ENCODE measurements around the gene TSPAN9. TPM values are rescaled to one million over a fixed set of nuclear protein-coding genes. Genes with fewer than 3 reads are reported as not detected.

TSPAN9 gene
- polyA plus RNA-seq, 1 donor, result 24.9 TPM

DNA sequence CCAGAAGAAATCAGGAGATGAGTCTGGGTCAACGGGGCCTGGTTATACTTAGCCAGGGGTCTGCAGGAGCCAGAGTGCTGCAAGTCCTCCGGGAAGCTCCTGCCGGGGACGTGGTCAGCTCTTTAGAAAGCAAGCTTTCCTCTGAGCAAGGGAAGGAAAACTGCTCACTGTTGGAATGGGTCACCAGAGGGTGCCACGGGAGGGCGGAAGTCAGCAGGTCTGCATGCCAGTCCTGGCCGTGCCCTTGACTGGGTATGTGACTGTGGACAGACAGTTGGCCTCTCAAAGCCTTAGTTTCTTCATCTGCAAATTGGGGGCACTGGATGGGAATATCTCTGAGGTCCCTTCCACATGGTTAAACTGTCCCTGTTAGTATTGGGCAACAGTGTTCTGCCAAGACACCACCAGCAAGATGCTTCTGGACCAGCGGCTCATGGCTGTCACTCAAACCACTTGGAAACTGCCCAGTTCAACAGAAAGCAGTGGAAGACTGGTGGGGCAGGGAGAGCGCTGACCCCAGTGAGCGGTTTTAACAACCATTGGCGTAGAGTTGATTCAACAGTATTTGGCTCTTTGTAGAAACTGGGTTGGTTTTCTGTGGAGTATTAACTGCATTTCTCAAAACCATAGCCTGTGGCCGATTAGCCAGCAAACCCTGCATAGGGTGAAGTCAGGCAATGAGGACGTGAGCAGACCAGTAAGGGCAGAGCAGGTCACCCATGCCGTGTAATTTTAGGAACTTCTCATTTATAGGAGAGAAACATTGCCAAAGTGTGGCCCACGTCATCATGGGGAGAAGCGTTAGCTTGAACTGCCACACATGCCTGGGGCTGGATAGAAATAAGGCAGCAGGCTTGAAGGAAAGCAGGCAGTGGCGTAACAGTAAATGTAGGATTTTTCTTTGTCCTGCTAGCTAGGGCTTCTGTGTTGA is 249.9 kb downstream of the TSPAN9 start:
- Histone ChIP-seq H3K27me3 (ENCODE audit: control insufficient read depth, insufficient read depth, low read length) (no peaks in the 10 kb centered on the region), H3K27ac (ENCODE audit: low read length) (no peak overlapping the region), H3K4me1 (ENCODE audit: control insufficient read depth, insufficient read depth, low read length) (no peaks in the 10 kb centered on the region), H3K36me3 (ENCODE audit: control insufficient read depth, insufficient read depth, low read length) (no peaks in the 10 kb centered on the region), H3K9me3 (ENCODE audit: control insufficient read depth, low read depth, low read length) (no peaks in the 10 kb centered on the region), H3K4me3 (ENCODE audit: low read length) (no peak overlapping the region)
- DNase-seq, result no peak
- WGBS (ENCODE audit: insufficient coverage, low lambda C conversion rate), result 100% methylated on average over 1 of the region's 17 CpGs

DNA sequence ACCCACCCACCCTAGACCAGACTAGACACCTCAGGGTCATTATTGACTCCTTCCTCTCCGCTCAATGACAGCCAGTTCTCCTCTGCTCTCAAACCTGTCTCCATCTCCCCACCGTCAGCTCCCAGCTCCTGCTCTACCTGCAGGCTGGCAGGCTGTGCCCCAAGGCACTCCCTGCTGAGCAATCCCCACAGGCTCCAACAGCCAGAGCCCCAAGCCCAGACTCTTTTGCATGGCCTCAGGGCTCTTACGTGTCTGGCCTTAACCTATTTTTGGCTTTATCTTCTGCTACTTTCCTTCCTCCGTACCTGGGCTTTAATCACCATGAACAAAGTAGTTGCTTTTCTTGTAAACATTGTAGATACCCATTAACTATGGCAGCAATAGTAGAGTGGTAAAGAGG is 250.9 kb downstream of the TSPAN9 start:
- Histone ChIP-seq H3K4me1 (ENCODE audit: control insufficient read depth, insufficient read depth, low read length) (no peaks in the 10 kb centered on the region), H3K4me3 (ENCODE audit: low read length) (no peak overlapping the region), H3K9me3 (ENCODE audit: control insufficient read depth, low read depth, low read length) (no peaks in the 10 kb centered on the region), H3K36me3 (ENCODE audit: control insufficient read depth, insufficient read depth, low read length) (no peaks in the 10 kb centered on the region), H3K27me3 (ENCODE audit: control insufficient read depth, insufficient read depth, low read length) (no peaks in the 10 kb centered on the region), H3K27ac (ENCODE audit: low read length) (no peak overlapping the region)
- WGBS (ENCODE audit: insufficient coverage, low lambda C conversion rate), result no CpG with 5 or more reads among the region's 4 CpGs
- no peak for DNase-seq

DNA sequence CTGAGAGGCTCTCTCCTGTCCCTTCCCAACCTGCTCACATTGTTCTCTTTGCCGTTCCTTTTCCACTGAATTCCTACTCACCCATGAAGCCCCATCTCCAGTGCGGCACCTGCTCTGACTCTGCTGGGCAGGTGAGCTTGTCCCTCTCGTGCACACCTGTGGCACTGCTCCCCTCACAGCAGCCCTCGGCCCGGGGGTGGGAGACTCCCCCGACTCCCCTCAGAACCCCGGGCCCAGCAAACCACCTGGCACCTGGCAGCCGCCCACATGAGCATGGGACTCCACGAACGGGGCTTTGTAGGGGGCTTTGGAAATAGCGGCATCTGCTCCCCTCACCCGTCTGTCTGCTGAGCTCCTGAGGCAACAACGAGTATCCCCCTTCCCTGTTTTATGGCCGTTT is 251.4 kb downstream of the TSPAN9 start:
- H3K36me3 ChIP-seq (ENCODE audit: control insufficient read depth, insufficient read depth, low read length), result no peaks in the 10 kb centered on the region
- H3K27me3 ChIP-seq (ENCODE audit: control insufficient read depth, insufficient read depth, low read length), result no peaks in the 10 kb centered on the region
- no peaks in the 10 kb centered on the region for H3K9me3 ChIP-seq (ENCODE audit: control insufficient read depth, low read depth, low read length)
- DNase-seq, result no peak
- H3K27ac ChIP-seq (ENCODE audit: low read length), result no peak overlapping the region
- H3K4me3 ChIP-seq (ENCODE audit: low read length), result no peak overlapping the region
- no peaks in the 10 kb centered on the region for H3K4me1 ChIP-seq (ENCODE audit: control insufficient read depth, insufficient read depth, low read length)
- WGBS (ENCODE audit: insufficient coverage, low lambda C conversion rate), result no CpG with 5 or more reads among the region's 14 CpGs

DNA sequence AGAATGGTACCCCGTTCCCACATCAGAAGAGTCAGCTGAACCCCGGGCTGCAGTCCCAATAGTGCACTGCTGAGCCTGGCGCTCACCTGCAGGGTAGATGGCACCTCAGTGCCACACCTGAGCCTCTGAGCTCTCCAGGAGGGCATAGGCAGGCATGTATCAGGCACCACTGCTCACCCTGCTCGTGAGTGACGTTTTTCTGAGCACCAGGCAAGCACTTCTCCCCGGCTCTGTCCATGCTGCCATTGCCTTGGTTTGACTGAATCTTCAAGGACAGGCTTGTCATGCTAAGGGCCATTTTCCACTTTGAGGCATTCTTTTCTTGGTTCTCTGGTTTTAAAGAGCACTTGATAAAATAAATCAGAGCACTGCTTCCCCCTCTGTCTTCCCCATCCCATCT is 252.2 kb downstream of the TSPAN9 start:
- H3K4me1 ChIP-seq (ENCODE audit: control insufficient read depth, insufficient read depth, low read length), result no peaks in the 10 kb centered on the region
- no CpG with 5 or more reads among the region's 6 CpGs for WGBS (ENCODE audit: insufficient coverage, low lambda C conversion rate)

DNA sequence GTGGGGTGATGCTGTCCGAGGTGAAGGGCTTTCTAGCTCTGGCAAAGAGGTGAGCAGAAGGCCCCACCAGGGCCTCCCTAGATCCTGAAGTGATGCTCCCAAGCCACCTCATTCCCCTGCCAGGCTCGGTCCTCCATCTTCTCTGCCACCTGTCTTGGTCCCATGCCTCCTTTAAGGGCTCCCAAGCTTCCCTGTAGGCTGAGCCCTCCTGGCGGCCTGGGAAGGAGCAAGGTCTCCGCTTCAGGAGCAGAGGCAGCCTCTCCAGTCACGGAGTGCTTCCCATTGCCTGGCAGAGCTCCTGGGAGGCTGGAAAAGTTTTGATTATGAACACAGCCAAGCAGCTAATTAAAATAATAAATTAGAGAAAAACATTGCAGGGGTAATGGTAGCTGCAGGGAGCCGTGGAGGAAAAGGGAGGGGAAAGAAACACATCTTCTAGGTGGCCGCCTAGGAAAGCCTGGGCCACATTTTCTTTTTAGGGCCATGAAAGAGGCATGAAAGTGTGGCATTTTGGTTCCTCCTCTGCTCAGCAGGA is 253.9 kb downstream of the TSPAN9 start:
- H3K9me3 ChIP-seq (ENCODE audit: control insufficient read depth, low read depth, low read length), result no peaks in the 10 kb centered on the region
- DNase-seq, result no peak
- no peaks in the 10 kb centered on the region for H3K27me3 ChIP-seq (ENCODE audit: control insufficient read depth, insufficient read depth, low read length)
- H3K36me3 ChIP-seq (ENCODE audit: control insufficient read depth, insufficient read depth, low read length), result no peaks in the 10 kb centered on the region
- no peaks in the 10 kb centered on the region for H3K4me1 ChIP-seq (ENCODE audit: control insufficient read depth, insufficient read depth, low read length)
- H3K27ac ChIP-seq (ENCODE audit: low read length), result no peak overlapping the region
- H3K4me3 ChIP-seq (ENCODE audit: low read length), result no peak overlapping the region
- WGBS (ENCODE audit: insufficient coverage, low lambda C conversion rate), result no CpG with 5 or more reads among the region's 7 CpGs

More for the DNA sequence above, 252.2 kb downstream of the TSPAN9 start:
- H3K4me3 ChIP-seq (ENCODE audit: low read length), result no peak overlapping the region
- H3K27me3 ChIP-seq (ENCODE audit: control insufficient read depth, insufficient read depth, low read length), result no peaks in the 10 kb centered on the region
- DNase-seq, result no peak
- H3K27ac ChIP-seq (ENCODE audit: low read length), result no peak overlapping the region
- H3K9me3 ChIP-seq (ENCODE audit: control insufficient read depth, low read depth, low read length), result no peaks in the 10 kb centered on the region
- H3K36me3 ChIP-seq (ENCODE audit: control insufficient read depth, insufficient read depth, low read length), result no peaks in the 10 kb centered on the region

DNA sequence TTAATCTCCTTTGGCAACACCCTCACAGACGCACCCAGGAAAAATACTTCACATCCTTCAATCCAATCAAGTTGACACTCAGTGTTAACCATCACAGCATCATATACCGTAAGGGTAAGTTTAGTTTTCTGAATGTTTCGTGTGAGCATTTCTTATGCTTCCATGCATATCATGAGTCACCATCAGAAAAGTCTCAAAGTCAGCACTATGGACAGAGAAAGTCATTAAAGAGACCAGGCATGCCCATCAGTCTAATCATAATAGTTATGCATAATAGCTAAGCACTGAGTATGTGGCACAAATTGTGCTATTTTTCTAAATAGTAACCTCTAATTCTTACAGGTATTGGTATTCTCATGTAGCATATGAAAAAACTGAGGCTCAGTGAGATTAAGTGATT is 255.0 kb downstream of the TSPAN9 start:
- Histone ChIP-seq H3K9me3 (ENCODE audit: control insufficient read depth, low read depth, low read length) (no peaks in the 10 kb centered on the region), H3K36me3 (ENCODE audit: control insufficient read depth, insufficient read depth, low read length) (no peaks in the 10 kb centered on the region), H3K4me1 (ENCODE audit: control insufficient read depth, insufficient read depth, low read length) (no peaks in the 10 kb centered on the region), H3K27ac (ENCODE audit: low read length) (no peak overlapping the region), H3K27me3 (ENCODE audit: control insufficient read depth, insufficient read depth, low read length) (no peaks in the 10 kb centered on the region), H3K4me3 (ENCODE audit: low read length) (no peak overlapping the region)
- no CpG with 5 or more reads among the region's 3 CpGs for WGBS (ENCODE audit: insufficient coverage, low lambda C conversion rate)
- DNase-seq, result no peak

DNA sequence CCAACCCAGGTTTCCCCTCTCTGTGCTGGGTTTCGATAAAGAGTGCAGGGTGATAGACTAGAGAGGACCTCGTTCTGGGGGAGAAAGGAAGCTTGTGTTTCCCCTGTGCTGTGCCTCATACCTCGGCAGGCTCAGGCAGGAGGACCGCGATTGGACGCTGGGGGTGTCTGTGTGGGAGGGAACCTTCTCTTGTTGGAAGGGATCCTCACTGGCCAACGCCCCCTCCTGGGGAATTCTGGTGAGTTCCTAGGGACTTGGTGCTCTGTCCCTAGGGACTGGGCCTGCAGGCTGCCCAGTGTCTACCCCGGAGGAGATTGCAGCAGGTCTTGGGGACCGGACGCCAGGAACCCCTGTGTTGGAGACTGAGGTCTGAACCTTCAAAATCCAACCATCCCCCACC is 256.4 kb downstream of the TSPAN9 start:
- Histone ChIP-seq H3K36me3 (ENCODE audit: control insufficient read depth, insufficient read depth, low read length) (no peaks in the 10 kb centered on the region), H3K9me3 (ENCODE audit: control insufficient read depth, low read depth, low read length) (no peaks in the 10 kb centered on the region), H3K27ac (ENCODE audit: low read length) (no peak overlapping the region), H3K4me1 (ENCODE audit: control insufficient read depth, insufficient read depth, low read length) (no peaks in the 10 kb centered on the region), H3K27me3 (ENCODE audit: control insufficient read depth, insufficient read depth, low read length) (no peaks in the 10 kb centered on the region), H3K4me3 (ENCODE audit: low read length) (no peak overlapping the region)
- WGBS (ENCODE audit: insufficient coverage, low lambda C conversion rate), result no CpG with 5 or more reads among the region's 10 CpGs
- no peak for DNase-seq

DNA sequence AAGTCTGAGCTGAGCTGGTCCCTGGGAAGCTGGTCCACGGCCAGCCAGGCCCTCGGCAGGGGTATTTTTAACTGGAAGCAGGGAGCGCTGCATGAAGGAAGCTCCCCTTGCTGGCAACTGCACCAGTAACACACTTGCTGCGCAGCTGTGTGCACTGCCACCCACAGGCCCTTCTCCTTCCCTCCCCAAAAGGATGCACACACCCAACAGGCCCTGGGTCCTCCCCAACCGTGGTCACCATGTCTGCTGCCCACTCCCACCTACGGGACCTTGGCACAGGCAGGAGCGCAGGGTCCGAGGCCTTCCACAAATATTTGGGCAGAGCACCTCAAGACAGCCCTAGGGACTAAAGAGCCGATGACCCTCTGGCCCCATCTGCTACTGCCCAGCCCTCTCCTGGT is 256.8 kb downstream of the TSPAN9 start:
- H3K9me3 ChIP-seq (ENCODE audit: control insufficient read depth, low read depth, low read length), result no peaks in the 10 kb centered on the region
- no peak overlapping the region for H3K27ac ChIP-seq (ENCODE audit: low read length)
- WGBS (ENCODE audit: insufficient coverage, low lambda C conversion rate), result no CpG with 5 or more reads among the region's 9 CpGs
- no peaks in the 10 kb centered on the region for H3K4me1 ChIP-seq (ENCODE audit: control insufficient read depth, insufficient read depth, low read length)
- H3K27me3 ChIP-seq (ENCODE audit: control insufficient read depth, insufficient read depth, low read length), result no peaks in the 10 kb centered on the region
- DNase-seq, result no peak
- no peak overlapping the region for H3K4me3 ChIP-seq (ENCODE audit: low read length)
- no peaks in the 10 kb centered on the region for H3K36me3 ChIP-seq (ENCODE audit: control insufficient read depth, insufficient read depth, low read length)

DNA sequence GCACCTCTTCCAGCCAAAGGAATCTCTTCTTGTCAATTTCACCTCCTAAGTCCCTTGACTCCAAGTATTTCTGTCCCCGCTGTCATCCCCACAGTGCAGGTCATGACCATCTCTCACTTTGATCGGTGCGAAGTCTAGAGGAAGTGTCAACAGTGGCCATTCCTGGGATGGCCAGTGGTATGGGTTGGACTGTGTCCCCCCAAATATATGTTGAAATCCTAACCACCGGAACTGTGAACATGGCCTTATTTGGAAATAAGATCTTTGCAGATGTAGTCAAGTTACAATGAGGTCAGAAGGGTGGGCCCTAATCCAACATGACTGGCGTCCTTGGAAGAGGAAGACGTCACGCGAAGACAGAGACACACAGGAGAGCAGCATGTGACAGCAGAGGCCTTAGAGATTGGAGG is 257.9 kb downstream of the TSPAN9 start:
- WGBS (ENCODE audit: insufficient coverage, low lambda C conversion rate), result no CpG with 5 or more reads among the region's 8 CpGs
- H3K36me3 ChIP-seq (ENCODE audit: control insufficient read depth, insufficient read depth, low read length), result no peaks in the 10 kb centered on the region
- H3K27me3 ChIP-seq (ENCODE audit: control insufficient read depth, insufficient read depth, low read length), result no peaks in the 10 kb centered on the region
- no peak overlapping the region for H3K4me3 ChIP-seq (ENCODE audit: low read length)
- no peaks in the 10 kb centered on the region for H3K9me3 ChIP-seq (ENCODE audit: control insufficient read depth, low read depth, low read length)
- H3K27ac ChIP-seq (ENCODE audit: low read length), result no peak overlapping the region
- no peaks in the 10 kb centered on the region for H3K4me1 ChIP-seq (ENCODE audit: control insufficient read depth, insufficient read depth, low read length)
- DNase-seq, result no peak

Measured in large intestine (tissue), 3 donors.